HG03571 (cell line): Measurements from ENCODE around the gene RFFL.
"Not testable (repeated sequence)": the region's sequence is repeated elsewhere in the genome, so short reads cannot be mapped to it uniquely, and the experiment has no call there.

Experiments
- ATAC-seq: cut with Tn5 transposase; IDR thresholded peaks from one replicate; pipeline ENCODE4 v1.9.1; 2021; ENCODE audit not compliant: unreplicated experiment

The RFFL gene

GRCh38 chr17:35006961-35007360 is 56.5 kb downstream of the RFFL start:
- no peak for ATAC-seq

DNA sequence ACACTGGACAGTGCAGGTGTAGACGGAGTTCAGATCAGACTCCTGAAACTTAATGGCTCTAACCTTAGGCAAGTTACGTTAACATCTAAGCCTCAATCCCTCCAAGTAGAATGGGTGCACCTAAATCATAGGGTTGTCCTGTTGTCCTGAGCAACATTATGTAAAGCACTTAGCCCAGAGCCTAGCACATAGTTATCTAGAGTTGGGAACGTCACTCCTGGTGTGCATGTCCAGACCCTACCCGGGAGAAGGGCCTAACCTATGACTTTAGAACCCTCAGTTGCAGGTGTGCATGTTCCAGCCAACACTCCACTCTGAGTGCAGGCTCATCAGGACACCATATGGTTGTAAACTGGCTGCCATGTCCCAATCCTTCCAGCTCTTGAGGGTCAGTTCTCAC is 57.2 kb downstream of the RFFL start:
- ATAC-seq = no peak

DNA sequence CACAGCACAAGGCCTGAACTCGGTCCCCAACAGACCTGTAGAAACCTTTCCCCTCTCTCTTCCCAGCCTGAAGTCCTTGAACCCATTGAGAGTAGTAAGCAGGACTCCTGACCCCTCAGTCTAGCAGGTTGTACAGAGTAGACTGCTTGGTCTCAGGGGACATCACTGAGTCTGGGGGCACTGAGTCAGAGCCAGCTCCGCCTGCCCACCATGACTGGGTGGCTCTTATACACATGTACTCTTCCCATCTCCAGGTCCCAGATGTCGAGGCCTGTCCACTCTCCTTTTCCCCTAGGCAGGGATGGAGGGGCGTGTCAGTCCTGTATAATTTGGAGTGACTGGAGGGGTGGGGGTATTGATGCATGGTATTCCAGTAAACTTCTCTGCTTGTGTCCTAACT is 59.7 kb downstream of the RFFL start:
- no peak for ATAC-seq

DNA sequence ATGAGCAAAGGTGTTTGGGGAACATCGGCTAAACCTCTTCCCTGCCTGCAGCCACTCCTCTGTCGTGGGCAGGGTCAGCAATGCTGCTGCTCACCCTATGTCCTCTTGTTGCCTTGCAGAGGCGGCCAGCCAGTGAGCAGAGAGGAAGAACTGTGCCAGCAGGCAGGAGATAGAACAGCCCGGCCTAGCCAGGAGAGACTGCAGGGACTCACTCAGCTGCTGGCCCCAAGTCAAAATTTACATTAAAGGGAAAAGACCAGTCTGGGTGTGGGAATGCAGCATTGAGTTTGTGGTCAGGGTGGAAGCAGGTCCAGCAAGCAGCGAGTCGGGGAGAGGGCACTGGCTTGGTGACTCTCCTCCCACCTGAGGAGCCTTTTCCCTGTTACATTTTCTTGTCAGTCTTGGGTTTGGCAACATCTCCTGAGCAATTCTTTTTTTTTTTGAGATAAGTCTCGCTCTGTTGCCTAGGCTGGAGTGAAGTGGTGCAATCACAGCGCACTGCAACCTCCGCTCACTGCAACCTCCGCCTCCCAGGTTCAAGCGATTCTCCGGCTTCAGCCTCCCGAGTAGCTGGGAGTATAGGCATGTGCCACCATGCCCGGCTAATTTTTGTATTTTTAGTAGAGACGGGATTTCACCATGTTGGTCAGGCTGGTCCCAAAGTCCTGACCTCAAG is 60.5 kb downstream of the RFFL start:
- ATAC-seq = no peak

GRCh38 chr17:35001549-35001948 is 62.0 kb downstream of the RFFL start:
- ATAC-seq = no peak

DNA sequence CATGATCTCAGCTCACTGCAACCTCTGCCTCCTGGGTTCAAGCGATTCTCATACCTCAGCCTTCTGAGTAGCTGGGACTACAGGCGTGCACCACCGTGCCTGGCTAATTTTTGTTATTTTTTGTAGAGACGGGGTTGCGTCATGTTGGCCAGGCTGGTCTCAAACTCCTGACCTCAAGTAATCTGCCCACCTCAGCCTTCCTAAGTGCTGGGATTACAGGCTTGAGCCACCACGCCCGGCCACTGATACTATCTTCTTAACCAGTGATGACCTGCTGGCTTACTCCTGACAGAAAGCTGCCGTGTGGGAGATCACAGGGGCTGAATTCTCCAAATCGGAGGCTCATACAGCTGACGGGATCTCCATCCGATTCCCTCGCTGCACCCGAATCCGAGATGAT is 62.5 kb downstream of the RFFL start:
- ATAC-seq = not testable (repeated sequence)

DNA sequence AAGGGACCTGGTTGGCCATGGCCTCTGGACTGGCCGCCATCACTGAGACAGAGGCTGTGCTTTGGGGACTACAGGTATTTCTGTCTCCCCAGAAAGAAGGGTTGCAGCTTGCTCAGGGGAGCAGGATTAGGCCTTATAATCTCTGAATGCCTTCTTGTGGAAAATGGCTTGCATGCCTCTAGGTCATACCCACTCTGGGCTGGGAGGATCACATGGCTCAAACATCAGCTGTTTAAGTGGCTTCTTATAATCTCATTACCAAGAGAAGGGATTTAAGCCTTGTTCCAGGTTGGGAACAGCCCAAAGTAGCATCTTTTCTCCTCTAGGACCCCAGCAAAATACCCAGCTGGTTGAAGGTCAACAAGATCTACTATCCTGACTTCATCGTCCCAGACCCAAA is 64.1 kb downstream of the RFFL start:
- ATAC-seq = no peak

- ATAC-seq = no peak
Measured at GRCh38 chr17:34998205-34998604, 65.3 kb downstream of the RFFL start.

DNA sequence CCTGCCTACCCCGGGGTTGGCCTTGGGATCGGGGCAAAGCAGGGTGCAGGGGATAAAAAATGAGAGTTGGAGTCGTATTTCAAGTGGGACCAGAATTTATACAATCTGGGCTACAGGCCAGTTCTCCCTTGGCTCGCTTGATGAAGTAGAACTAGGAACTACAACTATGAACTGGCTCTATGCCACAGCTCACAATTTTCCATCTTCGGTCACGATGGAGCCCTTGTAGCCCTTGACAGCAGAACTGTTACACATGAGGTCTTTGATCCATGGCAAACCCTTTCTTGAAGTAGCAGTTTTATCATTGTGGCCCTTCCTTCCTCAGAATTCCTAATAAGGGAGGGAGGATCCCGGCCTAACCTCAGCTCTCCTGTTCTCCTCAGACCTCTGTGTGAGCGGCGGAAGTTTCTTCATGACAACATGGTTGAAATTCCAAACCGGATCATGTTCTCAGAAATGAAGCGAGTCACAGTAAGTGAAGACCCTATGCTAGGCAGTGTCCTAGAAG is 66.1 kb downstream of the RFFL start:
- no peak for ATAC-seq

DNA sequence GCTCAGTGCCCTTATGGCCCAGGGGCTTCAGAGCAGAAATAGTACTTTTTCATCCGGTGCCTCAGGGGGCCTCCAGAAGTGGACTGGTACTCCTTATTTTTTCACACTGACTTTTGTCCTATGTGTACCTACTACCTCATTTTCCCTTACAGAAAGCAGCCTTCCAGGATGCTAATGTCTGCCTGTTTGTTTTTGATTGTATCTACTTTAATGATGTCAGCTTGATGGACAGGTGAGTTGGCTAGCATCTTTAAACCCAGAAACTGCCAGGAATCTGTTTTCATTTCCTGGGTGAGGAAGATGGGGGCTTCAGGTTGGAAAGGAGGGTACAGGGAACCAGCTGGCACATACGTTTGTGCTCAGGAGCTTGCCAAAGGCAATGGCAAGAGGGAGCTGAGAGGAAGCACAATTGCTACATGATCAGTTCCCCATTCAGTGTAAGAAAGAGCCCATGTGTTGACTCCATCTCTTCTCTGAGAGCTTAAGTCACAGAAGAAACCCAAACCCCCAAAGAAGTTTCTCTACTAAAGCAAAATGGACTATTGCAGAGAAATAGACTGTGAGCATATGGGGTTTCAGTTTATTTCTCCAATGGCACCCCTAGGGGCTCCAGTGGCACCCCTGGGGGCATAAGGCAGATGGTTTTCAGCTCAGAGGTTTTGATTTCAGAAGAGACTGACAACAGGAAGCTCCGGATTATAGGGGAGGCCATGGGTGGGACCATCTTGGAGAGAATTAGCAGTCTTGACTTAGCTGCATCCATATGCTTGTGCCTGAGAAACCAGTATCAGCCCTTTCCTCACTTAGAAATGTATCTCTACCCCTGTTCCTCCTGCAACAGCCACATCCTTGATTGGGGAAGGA is 66.9 kb downstream of the RFFL start:
- ATAC-seq = no peak

GRCh38 chr17:34993031-34993430 is 70.5 kb downstream of the RFFL start:
- ATAC-seq = no peak

- ATAC-seq = no peak
Measured at GRCh38 chr17:34991606-34992005, 71.9 kb downstream of the RFFL start.

GRCh38 chr17:34990921-34991365 is 72.6 kb downstream of the RFFL start:
- ATAC-seq = no peak

GRCh38 chr17:34989473-34989872 is 74.0 kb downstream of the RFFL start:
- ATAC-seq = no peak

DNA sequence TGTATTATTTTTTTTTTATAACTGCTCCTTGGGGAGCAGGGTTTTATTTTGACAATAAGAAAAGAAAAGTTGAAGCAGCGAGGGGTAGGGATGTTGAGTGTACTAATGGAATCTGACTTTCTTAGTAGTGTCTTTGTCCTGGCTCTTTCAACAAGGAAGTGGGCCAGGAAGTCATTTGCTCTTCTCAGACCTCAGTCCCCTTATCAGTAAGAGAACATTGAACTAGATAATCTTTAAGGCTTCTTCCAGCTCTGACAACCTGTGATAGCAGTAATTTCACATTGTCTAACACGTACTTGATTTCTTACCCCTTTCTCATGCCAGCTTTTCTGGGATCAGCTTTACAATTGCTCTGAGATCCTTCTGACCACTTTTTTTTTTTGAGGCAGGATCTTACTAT is 74.9 kb downstream of the RFFL start:
- no peak for ATAC-seq

DNA sequence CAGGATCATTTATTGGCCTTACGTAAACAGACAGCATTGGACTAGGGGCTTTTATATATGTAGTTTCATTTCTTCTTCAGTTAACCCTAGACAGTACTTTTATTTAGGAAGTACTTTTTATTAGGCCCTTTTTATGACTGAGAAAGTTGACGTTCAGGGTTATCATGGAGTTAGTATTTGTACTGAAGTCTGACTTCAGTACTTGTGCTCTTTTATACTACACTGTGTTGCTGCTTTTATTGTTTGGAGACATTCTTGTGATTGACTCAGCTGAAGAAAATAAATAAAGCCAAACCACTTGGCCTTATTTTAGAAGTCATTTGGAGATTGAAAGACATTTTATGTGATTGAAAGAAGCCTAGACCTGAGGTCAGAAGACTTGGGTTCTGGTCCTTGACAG is 76.3 kb downstream of the RFFL start:
- ATAC-seq = no peak

DNA sequence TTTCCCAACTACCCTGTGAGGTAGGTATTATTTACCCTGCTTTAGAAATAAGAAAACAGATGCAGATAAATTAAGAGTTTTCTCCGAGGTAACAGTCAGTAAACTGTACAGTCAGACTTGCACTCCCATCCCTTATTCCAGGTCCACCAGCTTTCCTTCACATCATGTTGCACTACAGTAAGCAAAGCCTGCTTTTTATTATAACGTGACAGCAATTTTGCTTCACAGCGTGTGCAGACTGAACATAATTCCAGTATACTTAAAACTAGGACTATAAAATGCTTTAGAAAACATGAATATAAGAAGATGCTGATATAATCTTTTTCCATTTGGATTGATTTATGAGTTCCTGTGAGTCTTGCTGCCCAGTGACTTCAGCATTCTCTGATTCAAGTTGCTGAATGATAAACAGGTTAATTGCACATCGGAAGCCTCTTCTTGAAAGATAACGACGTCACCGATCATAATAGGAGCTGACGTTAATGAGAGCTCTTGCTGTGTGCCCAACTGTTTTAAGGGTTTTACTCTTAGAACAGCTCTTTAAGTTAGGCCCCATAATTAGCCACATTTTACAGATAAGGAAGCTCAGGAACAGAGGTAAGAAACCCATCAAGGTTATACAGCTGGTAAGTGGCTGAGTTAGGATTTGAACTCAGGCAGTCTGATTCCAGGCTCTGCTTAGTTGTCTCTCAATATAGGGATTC is 81.8 kb downstream of the RFFL start:
- ATAC-seq = no peak

- ATAC-seq = peak; percentile 72
Measured at GRCh38 chr17:34980681-34981537, 82.6 kb downstream of the RFFL start.

- peak; percentile 77 for ATAC-seq
Measured at GRCh38 chr17:34980353-34980680, 83.2 kb downstream of the RFFL start, which contains the start of gene LIG3. Gene LIG3, plus strand, starts transcription at chr17:34980512. Its CDS starts 2,494 bp downstream, at chr17:34983006.

GRCh38 chr17:34979650-34980352 is 83.7 kb downstream of the RFFL start:
- no peak for ATAC-seq
